T-cell (primary cell): Measurements from ENCODE around the gene CCDC197. TPM values are rescaled to one million over a fixed set of nuclear protein-coding genes. Genes with fewer than 3 reads are reported as not detected.
A peak's percentile ranks its signal among the peaks of the same experiment; 100 is the strongest.

ENCODE experiments used
- ATAC-seq, 4 experiments: fragments of 200-7000 bp in 3 of 4; fragments of 150-1000 bp in 1 of 4; cut with Tn5 transposase; replicated peaks in 1 of 4; 1 replicate in 3 of 4; 2 replicates in 1 of 4; pipeline ENCODE4 v1.10.0; 2021; ENCODE audit warnings: moderate library complexity in 3 of 4, mild to moderate bottlenecking in 2 of 4, moderate number of reproducible peaks in 1 of 4
- CTCF ChIA-PET, 2 donors: fragments of 300-600 bp; sonication (Branson Sonifier 250); formaldehyde crosslinking; loops; one replicate each; lab custom pipeline; 2022; ENCODE audit warnings: antibody characterized with exemption in 2 of 2; lab: Charles Lee
- POLR2A ChIA-PET, 2 donors: fragments of 300-600 bp; sonication (Branson Sonifier 250); formaldehyde crosslinking; loops; one replicate each; lab custom pipeline; 2022; ENCODE audit warnings: antibody characterized with exemption in 2 of 2; lab: Charles Lee
- DNase-seq, 35 experiments: peaks; one replicate each; pipeline versions ENCODE4 v3.0.0 to v3.0.0-alpha.2; 2013 to 2023
- H3K27ac ChIP-seq: one replicate; pipeline ENCODE4 v1.5.1; 2013; ENCODE audit warnings: low read length
- H3K27me3 ChIP-seq, 2 experiments: replicated peaks in 1 of 2; 1 replicate in 1 of 2; 2 replicates in 1 of 2; pipeline versions ENCODE4 v1.6.1 to v1.7.0; 2013; ENCODE audit warnings: low read length in 1 of 2, mixed read lengths in 1 of 2; ENCODE audit not compliant: control insufficient read depth in 2 of 2, insufficient read depth in 2 of 2; ENCODE audit errors: extremely low read depth in 1 of 2
- H3K36me3 ChIP-seq, 2 donors: 1 replicate in 1 of 2; 2 replicates in 1 of 2; pipeline versions ENCODE4 v1.6.1 to v1.7.0; 2013; ENCODE audit warnings: low read length in 1 of 2; ENCODE audit not compliant: control insufficient read depth in 2 of 2, insufficient read depth in 1 of 2; ENCODE audit errors: extremely low read depth in 1 of 2
- H3K4me1 ChIP-seq, 2 experiments: 1 replicate in 1 of 2; 2 replicates in 1 of 2; pipeline versions ENCODE4 v1.6.1 to v1.7.0; 2013; ENCODE audit warnings: low read length in 2 of 2, mixed read lengths in 1 of 2; ENCODE audit not compliant: insufficient read depth in 2 of 2, control insufficient read depth in 1 of 2; ENCODE audit errors: extremely low read depth in 1 of 2
- H3K4me3 ChIP-seq, 2 donors: 1 replicate in 1 of 2; 2 replicates in 1 of 2; pipeline versions ENCODE4 v1.5.1 to v1.7.0; 2013; ENCODE audit warnings: mild to moderate bottlenecking in 2 of 2, low read length in 1 of 2, moderate library complexity in 1 of 2; ENCODE audit not compliant: control insufficient read depth in 1 of 2; ENCODE audit errors: extremely low read depth in 1 of 2
- H3K9me3 ChIP-seq: 2 replicates; pipeline ENCODE4 v1.7.0; 2013
- H3K27ac Mint-ChIP-seq, 2 donors: one replicate each; pipeline ENCODE4 v1.8.0; 2020 to 2021; ENCODE audit warnings: mild to moderate bottlenecking in 2 of 2, mixed read lengths in 2 of 2
- H3K27me3 Mint-ChIP-seq, 2 donors: one replicate each; pipeline ENCODE4 v1.8.0; 2021 to 2022; ENCODE audit warnings: mixed read lengths in 2 of 2
- H3K36me3 Mint-ChIP-seq: one replicate; pipeline ENCODE4 v1.8.0; 2021; ENCODE audit warnings: mixed read lengths
- H3K4me1 Mint-ChIP-seq, 3 donors: one replicate each; pipeline ENCODE4 v1.8.0; 2020 to 2022; ENCODE audit warnings: mixed read lengths in 3 of 3, mild to moderate bottlenecking in 1 of 3
- H3K4me3 Mint-ChIP-seq, 3 donors: one replicate each; pipeline ENCODE4 v1.8.0; 2020 to 2022; ENCODE audit warnings: mild to moderate bottlenecking in 3 of 3, mixed read lengths in 3 of 3, moderate library complexity in 3 of 3
- H3K9me3 Mint-ChIP-seq, 3 donors: one replicate each; pipeline ENCODE4 v1.8.0; 2020 to 2022; ENCODE audit warnings: mixed read lengths in 3 of 3
- WGBS: methylation state at CpG from one replicate; pipeline ENCODE4 v1.1.5; 2013; ENCODE audit warnings: missing lambda C conversion rate; ENCODE audit not compliant: insufficient coverage; 5-methylcytosine and 5-hydroxymethylcytosine counted together
- total RNA-seq, 35 experiments: library from RNA in 6 of 35; stranded (reverse) in 6 of 35; fragments of 120-200 nt in 1 of 35; gene quantifications; one replicate each; pipeline versions ENCODE4 v1.2.1 to v1.2.4 and lab custom pipeline; 2013 to 2026

The CCDC197 gene
- total RNA-seq, 5 donors from 2014 or later (not counting 1 experiment from before 2014, with no cell fraction given), result not detected

DNA sequence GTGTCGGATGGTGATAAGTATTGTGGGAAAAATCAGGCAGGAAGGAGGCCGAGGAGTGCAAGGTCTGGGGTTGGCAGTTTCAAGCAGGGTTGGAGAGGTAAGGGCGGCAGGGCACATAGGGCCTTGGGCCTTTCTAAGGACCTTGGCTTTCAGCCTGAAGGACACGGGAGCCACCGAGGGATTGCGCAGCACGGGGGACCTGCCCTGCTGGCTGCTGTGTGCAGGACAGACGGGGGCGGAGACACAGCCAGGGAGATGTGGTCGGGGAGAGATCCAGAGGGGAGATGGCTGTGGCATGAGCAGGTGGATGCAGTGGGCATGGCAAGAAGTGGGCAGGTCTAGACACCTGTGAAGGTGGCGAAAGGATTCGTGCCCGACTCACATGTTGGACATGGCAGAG, 43.7 kb downstream of the CCDC197 start:
- no peak overlapping the region for H3K4me3 Mint-ChIP-seq
- H3K27ac Mint-ChIP-seq, result no peak overlapping the region
- DNase-seq, result no peak
- no peak overlapping the region for H3K4me3 ChIP-seq
- CTCF ChIA-PET, result no interaction called here
- no peak for ATAC-seq
- peaks cover 3 to 12% (median 4%) of the 10 kb centered on the region in 3 donors for H3K4me1 Mint-ChIP-seq
- H3K36me3 ChIP-seq, result peaks cover 4 to 9% of the 10 kb centered on the region in 2 donors
- WGBS, result 90% methylated on average over 13 of the region's 13 CpGs
- peaks cover 0 to 5% of the 10 kb centered on the region in 2 experiments for H3K4me1 ChIP-seq
- POLR2A ChIA-PET, result no interaction called here
- no peaks in the 10 kb centered on the region for H3K27me3 Mint-ChIP-seq
- peaks cover 9% of the 10 kb centered on the region for H3K36me3 Mint-ChIP-seq
- no peaks in the 10 kb centered on the region for H3K9me3 ChIP-seq
- H3K27me3 ChIP-seq, result peaks cover 0 to 5% of the 10 kb centered on the region in 2 experiments
- no peak overlapping the region for H3K27ac ChIP-seq
- no peaks in the 10 kb centered on the region for H3K9me3 Mint-ChIP-seq

DNA sequence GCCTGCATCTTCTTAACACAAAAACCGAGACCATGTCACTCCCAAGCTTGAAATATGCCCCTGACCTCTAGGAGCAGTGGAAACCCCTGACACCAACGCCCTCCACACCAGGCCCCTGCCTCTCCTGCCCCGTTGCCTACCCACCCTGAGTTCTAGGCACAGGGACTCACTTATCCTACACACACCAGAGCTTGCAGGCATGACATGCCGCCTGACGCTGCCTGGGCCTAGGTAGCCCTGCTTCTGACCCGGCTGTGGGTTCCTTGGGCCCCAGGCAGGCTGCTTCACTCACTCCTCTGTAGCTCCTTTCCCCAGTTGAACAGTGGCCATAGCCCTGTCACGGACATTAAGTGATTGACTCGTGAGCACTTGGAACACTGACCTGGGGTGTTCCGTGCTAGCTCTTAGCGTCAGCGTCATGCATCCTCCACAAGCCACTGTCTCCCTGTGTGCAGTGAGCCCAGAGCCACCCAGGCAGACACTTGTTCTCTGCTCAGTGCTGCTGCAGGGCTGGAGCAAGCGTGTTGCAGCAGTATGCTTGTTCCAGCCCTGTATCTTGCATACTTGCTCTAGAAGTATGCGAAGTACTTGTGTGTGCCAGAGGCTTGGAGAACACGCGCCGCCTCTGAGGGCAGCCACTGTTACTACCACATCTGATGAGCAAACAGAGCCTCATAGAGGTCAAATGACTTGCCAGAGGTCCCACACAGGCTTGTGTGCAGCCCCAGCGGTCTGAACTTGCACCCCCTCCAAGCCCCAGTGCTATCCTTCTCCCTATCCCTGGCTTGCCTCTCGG, 44.6 kb downstream of the CCDC197 start:
- POLR2A ChIA-PET, result interaction anchor here (0.6 to 1.3 kb wide), 3 partner anchors 29 to 46 kb away, joined by 3 to 7 read pairs (median 4); no protein-coding TSS in a partner anchor
- no peaks in the 10 kb centered on the region for H3K9me3 Mint-ChIP-seq
- H3K27ac Mint-ChIP-seq, result peak overlapping the region in 1 of 2 donors; percentile 3
- H3K36me3 Mint-ChIP-seq, result peaks cover 9% of the 10 kb centered on the region
- DNase-seq (no peak), ATAC-seq (peak in 1 of 4 experiments; percentile 4)
- Histone ChIP-seq H3K4me3 (no peak overlapping the region), H3K9me3 (no peaks in the 10 kb centered on the region), H3K4me1 (peaks cover 0 to under 1% of the 10 kb centered on the region in 2 experiments), H3K36me3 (peaks cover 4 to 13% of the 10 kb centered on the region in 2 donors), H3K27me3 (no peaks in the 10 kb centered on the region), H3K27ac (no peak overlapping the region)
- no peak overlapping the region for H3K4me3 Mint-ChIP-seq
- H3K27me3 Mint-ChIP-seq, result no peaks in the 10 kb centered on the region
- peaks cover 1 to 9% (median 1%) of the 10 kb centered on the region in 3 donors for H3K4me1 Mint-ChIP-seq
- CTCF ChIA-PET, result interaction anchor here in 1 of 2 donors (0.6 kb wide), 1 partner anchor 87 kb away, joined by 4 read pairs; no protein-coding TSS in a partner anchor
- WGBS, result 84% methylated on average over 17 of the region's 18 CpGs

DNA sequence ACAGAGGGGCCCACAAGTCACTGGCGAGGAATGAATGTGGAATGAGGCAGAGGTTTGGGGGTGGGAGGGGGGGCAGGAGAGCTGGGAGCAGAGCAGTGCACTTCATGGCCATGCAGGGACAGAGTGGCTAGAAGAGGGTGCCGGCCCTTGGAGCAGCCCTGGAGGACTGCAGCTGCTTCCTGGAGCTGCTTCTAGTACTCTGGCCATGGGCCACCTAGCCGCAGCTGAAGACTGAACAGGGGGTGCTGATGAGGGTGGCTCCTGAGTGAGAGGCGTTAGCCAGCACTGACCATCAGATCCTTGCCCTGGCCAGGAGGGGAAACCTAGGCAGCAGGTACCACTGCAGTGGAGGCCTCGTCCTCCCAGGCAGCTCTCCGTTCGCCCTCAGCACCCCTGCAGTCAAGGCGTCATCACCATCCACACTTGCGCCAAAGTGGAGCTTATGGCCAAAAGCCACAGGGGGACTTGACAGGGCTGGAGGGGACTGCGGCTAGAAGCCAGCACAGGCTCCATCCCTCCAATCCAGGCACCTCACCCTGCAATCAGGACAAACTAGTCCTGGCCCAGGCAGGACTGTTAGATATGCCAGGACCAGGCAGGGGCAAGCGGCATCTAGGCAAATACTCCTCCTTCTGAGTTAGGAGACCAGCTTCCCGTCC, 45.5 kb downstream of the CCDC197 start:
- no peaks in the 10 kb centered on the region for H3K9me3 Mint-ChIP-seq

DNA sequence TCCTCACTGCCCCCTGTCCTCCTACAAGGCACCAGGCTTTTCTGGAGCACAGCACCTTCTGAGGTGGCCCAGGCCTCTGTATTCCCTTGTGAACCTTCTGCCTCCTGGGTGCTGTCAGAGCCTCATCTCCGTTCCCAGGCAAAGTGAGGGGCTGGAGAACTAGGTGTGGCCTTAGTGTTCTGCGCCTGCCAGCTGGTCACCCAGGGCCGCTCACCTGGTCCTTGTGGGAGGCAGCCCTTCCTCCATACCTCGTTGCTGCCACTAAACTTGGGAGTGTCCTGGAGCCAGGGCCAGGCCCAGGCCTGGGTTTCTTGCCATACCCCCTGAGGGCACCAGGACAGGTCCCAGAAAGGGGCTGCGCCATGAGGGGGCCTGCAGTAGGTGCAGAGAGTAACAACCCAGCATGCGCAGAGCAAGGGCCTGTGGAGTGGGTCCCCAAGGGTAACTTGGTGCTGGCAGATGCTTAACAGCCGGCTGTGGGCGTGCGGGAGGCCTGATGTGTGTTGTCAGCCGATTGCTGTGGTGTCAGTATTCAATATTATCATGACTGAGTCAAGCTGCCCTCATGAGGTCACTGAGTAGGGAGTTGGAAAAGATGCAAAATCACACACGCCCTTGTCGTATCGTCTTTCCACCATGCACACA, 46.1 kb downstream of the CCDC197 start:
- 83% methylated on average over 4 of the region's 13 CpGs for WGBS
- Mint-ChIP-seq H3K27ac (no peak overlapping the region), H3K4me3 (no peak overlapping the region), H3K9me3 (no peaks in the 10 kb centered on the region), H3K36me3 (peaks cover 18% of the 10 kb centered on the region), H3K27me3 (no peaks in the 10 kb centered on the region), H3K4me1 (peaks cover 0 to 6% (median 0%) of the 10 kb centered on the region in 3 donors)
- CTCF ChIA-PET, result no interaction called here
- no peaks in the 10 kb centered on the region for H3K27me3 ChIP-seq
- H3K27ac ChIP-seq, result no peak overlapping the region
- POLR2A ChIA-PET, result interaction anchor here in 1 of 2 donors (1.3 kb wide), 1 partner anchor 36 kb away, joined by 3 read pairs; no protein-coding TSS in a partner anchor
- peaks cover 9 to 27% of the 10 kb centered on the region in 2 donors for H3K36me3 ChIP-seq
- no peaks in the 10 kb centered on the region for H3K4me1 ChIP-seq
- DNase-seq (no peak), ATAC-seq (peak in 1 of 4 experiments; percentile 7)
- H3K4me3 ChIP-seq, result no peak overlapping the region
- no peaks in the 10 kb centered on the region for H3K9me3 ChIP-seq

More for the DNA sequence above, 45.5 kb downstream of the CCDC197 start:
- ChIA-PET CTCF (interaction anchor here in 1 of 2 donors (0.5 kb wide), 1 partner anchor 42 kb away, joined by 3 read pairs; no protein-coding TSS in a partner anchor), POLR2A (interaction anchor here in 1 of 2 donors (1.3 kb wide), 1 partner anchor 36 kb away, joined by 3 read pairs; no protein-coding TSS in a partner anchor)
- Histone ChIP-seq H3K4me3 (no peak overlapping the region), H3K9me3 (no peaks in the 10 kb centered on the region), H3K27me3 (no peaks in the 10 kb centered on the region), H3K27ac (no peak overlapping the region), H3K36me3 (peaks cover 9 to 21% of the 10 kb centered on the region in 2 donors), H3K4me1 (no peaks in the 10 kb centered on the region)
- peaks cover 0 to 6% (median 0%) of the 10 kb centered on the region in 3 donors for H3K4me1 Mint-ChIP-seq
- 90% methylated on average over 10 of the region's 12 CpGs for WGBS
- peak in 1 of 4 experiments; percentile 2 for ATAC-seq
- peaks cover 13% of the 10 kb centered on the region for H3K36me3 Mint-ChIP-seq
- no peak for DNase-seq
- no peaks in the 10 kb centered on the region for H3K27me3 Mint-ChIP-seq
- H3K4me3 Mint-ChIP-seq, result no peak overlapping the region
- H3K27ac Mint-ChIP-seq, result no peak overlapping the region

DNA sequence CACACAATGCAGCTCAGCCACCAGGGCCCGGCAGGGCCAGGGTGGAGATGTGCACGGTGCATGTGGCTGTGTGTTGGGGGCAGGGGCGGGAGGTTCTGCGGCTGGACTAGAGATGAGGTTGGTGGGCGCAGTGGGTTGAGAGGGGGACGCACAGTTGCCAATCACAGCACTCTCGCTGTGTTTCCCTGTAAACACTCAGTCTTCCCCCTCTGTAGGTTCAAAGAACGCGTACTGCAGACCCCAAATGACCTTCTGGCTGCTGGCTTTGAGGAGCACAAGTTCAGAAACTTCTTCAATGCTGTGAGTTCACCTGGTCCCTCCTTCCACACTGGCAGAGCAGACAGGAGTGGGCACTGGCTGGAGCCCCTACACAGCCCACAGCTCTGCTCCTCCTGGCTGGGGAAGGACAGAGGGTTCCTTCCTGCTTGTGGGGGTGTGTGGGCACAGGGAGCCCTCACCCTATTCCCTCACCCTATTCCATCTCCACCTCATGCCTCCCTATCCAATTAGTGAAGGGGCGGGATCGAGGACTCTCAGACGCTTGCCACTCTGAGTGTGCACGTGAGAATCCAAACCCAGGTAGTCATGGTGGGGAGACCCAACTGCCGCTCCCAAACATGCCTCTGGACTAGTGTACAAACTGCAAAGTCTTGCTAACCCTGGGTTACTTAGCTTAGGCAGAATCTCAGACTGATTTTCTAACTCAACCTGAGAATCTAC, 46.8 kb downstream of the CCDC197 start:
- Histone ChIP-seq H3K4me3 (no peak overlapping the region), H3K27me3 (no peaks in the 10 kb centered on the region), H3K36me3 (peaks cover 9 to 34% of the 10 kb centered on the region in 2 donors), H3K9me3 (no peaks in the 10 kb centered on the region), H3K27ac (no peak overlapping the region), H3K4me1 (no peaks in the 10 kb centered on the region)
- H3K9me3 Mint-ChIP-seq, result no peaks in the 10 kb centered on the region
- POLR2A ChIA-PET, result no interaction called here
- H3K4me1 Mint-ChIP-seq, result peaks cover 0 to 6% (median 0%) of the 10 kb centered on the region in 3 donors
- H3K27me3 Mint-ChIP-seq, result no peaks in the 10 kb centered on the region
- ATAC-seq (peak in 2 of 4 experiments; percentile 6 to 10), DNase-seq (no peak)
- WGBS, result 97% methylated on average over 5 of the region's 14 CpGs
- no peak overlapping the region for H3K4me3 Mint-ChIP-seq
- H3K36me3 Mint-ChIP-seq, result peaks cover 21% of the 10 kb centered on the region
- CTCF ChIA-PET, result no interaction called here
- peak overlapping the region in 1 of 2 donors; percentile 34 for H3K27ac Mint-ChIP-seq
